A549 (cell line): Measurements from ENCODE around the gene GOLGA1. TPM values are rescaled to one million over a fixed set of nuclear protein-coding genes. Genes with fewer than 3 reads are reported as not detected.

ENCODE experiments used
- ATAC-seq, 2 experiments: fragments of 200-7000 bp in 1 of 2; fragments of >200 bp in 1 of 2; cut with Nextera tagmentation in 1 of 2; cut with Tn5 transposase in 1 of 2; 3 replicates each; pipeline versions ENCODE4 v1.8.0 to v1.9.1; 2018 to 2020; ENCODE audit warnings: mild to moderate bottlenecking in 1 of 2, moderate library complexity in 1 of 2
- CTCF ChIA-PET: fragments of 300-600 bp; sonication (Branson Sonifier 250); formaldehyde crosslinking; extraction: SDS; loops from one replicate; lab custom pipeline; 2021; ENCODE audit warnings: antibody characterized with exemption, inconsistent platforms; lab: Yijun Ruan, JAX
- POLR2A ChIA-PET: fragments of 350-600 bp; formaldehyde crosslinking; extraction: SDS; loops from one replicate; lab custom pipeline; 2021; ENCODE audit warnings: antibody characterized with exemption, inconsistent platforms; lab: Yijun Ruan, JAX
- DNase-seq, 2 experiments: peaks; one replicate each; pipeline versions ENCODE4 v3.0.0 to v3.0.0-alpha.2; 2011 to 2016; ENCODE audit warnings: low read depth in 1 of 2, low spot score in 1 of 2
- FAIRE-seq: peaks from 2 replicates; lab custom pipeline; 2011; peaks lifted over from hg19 to GRCh38; lab: Jason Lieb, UNC
- H3K27ac ChIP-seq, 2 experiments: fragments of >200 bp; sonication (Bioruptor Twin); formaldehyde crosslinking; 3 replicates each; pipeline ENCODE4 v1.5.1; 2016 to 2017
- H3K4me1 ChIP-seq: fragments of >200 bp; sonication (Bioruptor Twin); formaldehyde crosslinking; 3 replicates; pipeline ENCODE4 v1.6.1; 2016
- H3K4me2 ChIP-seq: fragments of >200 bp; sonication (Bioruptor Twin); formaldehyde crosslinking; 3 replicates; pipeline ENCODE4 v1.6.1; 2016
- H3K4me3 ChIP-seq: fragments of >200 bp; sonication (Bioruptor Twin); formaldehyde crosslinking; 3 replicates; pipeline ENCODE4 v1.5.1; 2016
- H3K9me3 ChIP-seq: fragments of >200 bp; sonication (Bioruptor Twin); formaldehyde crosslinking; 3 replicates; pipeline ENCODE4 v1.6.1; 2016
- BHLHE40 ChIP-seq: IDR thresholded peaks from 2 replicates; pipeline ENCODE4 v1.6.1; 2012; ENCODE audit warnings: low read depth, low read length, inconsistent platforms
- CHD4 ChIP-seq: fragments of 200-600 bp; sonication (generic); IDR thresholded peaks from 2 replicates; pipeline ENCODE4 v1.6.1; 2016; ENCODE audit warnings: antibody characterized with exemption, mild to moderate bottlenecking, borderline replicate concordance
- EHF ChIP-seq: fragments of 250-450 bp; sonication (Bioruptor Pico); IDR thresholded peaks from 2 replicates; pipeline ENCODE4 v1.5.0; 2020; ENCODE audit warnings: mild to moderate bottlenecking
- FOXS1 ChIP-seq: fragments of 250-450 bp; sonication (Bioruptor Pico); IDR thresholded peaks from 2 replicates; pipeline ENCODE4 v1.5.0; 2020; ENCODE audit warnings: mild to moderate bottlenecking, moderate library complexity
- GATA3 ChIP-seq: IDR thresholded peaks from 2 replicates; pipeline ENCODE4 v1.6.1; 2012; ENCODE audit warnings: borderline replicate concordance
- MAFK ChIP-seq: fragments of 450-650 bp; IDR thresholded peaks from 2 replicates; pipeline ENCODE4 v1.6.1; 2014; ENCODE audit not compliant: partially characterized antibody
- MYC ChIP-seq: IDR thresholded peaks from 2 replicates; pipeline ENCODE4 v1.6.1; 2012; ENCODE audit warnings: mild to moderate bottlenecking, inconsistent platforms, low read length, improper control_type of control experiment, borderline replicate concordance
- NFE2L2 ChIP-seq: fragments of 150-350 bp; conservative IDR thresholded peaks from 2 replicates; pipeline ENCODE4 v1.6.1; 2014; ENCODE audit warnings: low read length
- NR3C1 ChIP-seq: fragments of >200 bp; sonication (Bioruptor Twin); formaldehyde crosslinking; IDR thresholded peaks from 3 replicates; pipeline ENCODE4 v1.6.1; 2017
- PHF8 ChIP-seq: fragments of 200-600 bp; sonication (generic); IDR thresholded peaks from 2 replicates; pipeline ENCODE4 v1.6.1; 2016; ENCODE audit warnings: low read depth, mild to moderate bottlenecking, antibody characterized with exemption, moderate library complexity, borderline replicate concordance
- POLR2AphosphoS2 ChIP-seq: conservative IDR thresholded peaks from 2 replicates; pipeline ENCODE4 v1.6.1; 2012; ENCODE audit warnings: low read length, improper control_type of control experiment, inconsistent platforms
- RAD21 ChIP-seq, 2 experiments: fragments of >200 bp in 1 of 2; sonication (Bioruptor Twin) in 1 of 2; formaldehyde crosslinking in 1 of 2; IDR thresholded peaks in 1 of 2; conservative IDR thresholded peaks in 1 of 2; 2 replicates in 1 of 2; 3 replicates in 1 of 2; pipeline ENCODE4 v1.6.1; 2012 to 2018; ENCODE audit warnings: inconsistent platforms in 1 of 2
- RCOR1 ChIP-seq: fragments of 150-350 bp; IDR thresholded peaks from 2 replicates; pipeline ENCODE4 v1.6.1; 2014; ENCODE audit warnings: antibody characterized with exemption, low read length, low read depth
- SREBF2 ChIP-seq: fragments of 450-650 bp; IDR thresholded peaks from 2 replicates; pipeline ENCODE4 v1.6.1; 2014; ENCODE audit warnings: mild to moderate bottlenecking, moderate library complexity
- ZC3H11A ChIP-seq: fragments of 450-650 bp; IDR thresholded peaks from 2 replicates; pipeline ENCODE4 v1.6.1; 2014; ENCODE audit warnings: antibody characterized with exemption, mild to moderate bottlenecking
- ZSCAN20 ChIP-seq: fragments of 250-450 bp; sonication (Bioruptor Pico); IDR thresholded peaks from 2 replicates; pipeline ENCODE4 v1.8.0; 2022; ENCODE audit warnings: mild to moderate bottlenecking, moderate library complexity
- WGBS: methylation state at CpG from one replicate; pipeline ENCODE4 v1.1.6; 2017; ENCODE audit errors: missing lambda C conversion rate; 5-methylcytosine and 5-hydroxymethylcytosine counted together
- polyA plus RNA-seq, 4 experiments: library from polyadenylated mRNA; depleted of rRNA in 3 of 4; stranded (reverse); fragments of >200 nt; fragmentation: RNase III in 1 of 4; extraction: RNeasy Plus Mini Kit Qiagen cat#74134 plus additional on column Dnase treatment in 1 of 4; gene quantifications; 2 replicates in 3 of 4; 3 replicates in 1 of 4; pipeline ENCODE4 v1.2.3, GENCODE V29; 2011 to 2017
- TF ChIP-seq, protein P1 (sequence below): fragments of 250-450 bp; sonication (Bioruptor Pico); IDR thresholded peaks from 2 replicates; pipeline ENCODE4 v1.5.0; 2021; ENCODE audit warnings: mild to moderate bottlenecking, moderate library complexity, borderline replicate concordance
- TF ChIP-seq, protein P2 (sequence below): fragments of >200 bp; sonication (Bioruptor Twin); formaldehyde crosslinking; IDR thresholded peaks from 3 replicates; pipeline ENCODE4 v1.5.1; 2016
- TF ChIP-seq, protein P3 (sequence below): fragments of 250-450 bp; sonication (Bioruptor Pico); IDR thresholded peaks from 2 replicates; pipeline ENCODE4 v1.5.0; 2020; ENCODE audit warnings: low read depth, mild to moderate bottlenecking, moderate library complexity
- TF ChIP-seq, protein P4 (sequence below): IDR thresholded peaks from 2 replicates; pipeline ENCODE4 v1.6.1; 2012; ENCODE audit warnings: low read depth, borderline replicate concordance

Gene GOLGA1
- polyA plus RNA-seq, 2 of the 4 experiments (the other 2 are of a cell fraction), result 10.0 to 19.4 TPM

DNA sequence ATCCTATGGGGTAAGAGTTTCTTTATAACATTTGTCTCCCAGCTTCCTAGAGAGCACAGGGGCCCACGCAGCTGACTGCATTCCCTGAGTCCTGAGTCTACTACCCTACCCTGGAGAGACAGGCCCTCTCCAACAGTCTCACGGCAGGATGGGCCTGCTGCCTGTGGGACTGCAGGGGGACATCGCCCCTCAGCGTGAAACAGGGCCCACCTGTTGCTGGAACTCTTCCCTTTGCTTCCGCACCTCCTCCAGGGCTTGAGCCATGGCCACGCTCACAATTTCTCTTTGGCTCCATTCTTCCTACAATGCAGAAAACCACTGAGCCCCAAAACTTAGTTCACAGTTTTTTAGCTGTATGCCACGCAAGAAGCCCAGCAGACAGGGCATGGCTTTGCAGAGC is 50.7 kb downstream of the GOLGA1 start (continued):
- TF ChIP-seq CHD4 (no peak), RCOR1 (no peak), POLR2AphosphoS2 (no peak)

DNA sequence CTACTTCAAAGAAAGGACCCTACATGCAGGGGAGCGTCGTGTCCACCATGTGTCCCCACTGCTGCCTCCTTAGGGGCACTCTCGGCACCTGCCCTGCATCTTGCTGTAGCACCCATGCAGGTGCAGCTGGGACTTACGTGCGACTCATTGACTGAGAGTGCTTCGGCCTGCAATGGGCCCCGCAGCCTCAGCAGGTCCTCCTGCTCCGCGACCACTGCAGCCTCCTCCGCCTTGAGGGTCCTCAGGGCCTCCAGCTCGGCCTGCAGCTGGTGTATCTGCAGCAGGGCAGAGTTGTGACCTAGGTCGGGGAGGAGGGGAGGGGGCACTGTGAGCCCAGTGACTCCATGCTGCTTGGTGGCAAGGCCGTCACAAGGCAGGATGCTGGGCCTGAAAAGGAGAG is 51.9 kb downstream of the GOLGA1 start:
- no peaks in the 10 kb centered on the region for H3K9me3 ChIP-seq
- DNase-seq, result no peak
- FAIRE-seq, result no peak
- H3K4me3 ChIP-seq, result no peak overlapping the region
- H3K4me2 ChIP-seq, result no peak overlapping the region
- ChIA-PET POLR2A (no interaction called here), CTCF (interaction anchor here (0.7 to 2.5 kb wide), 4 partner anchors 14 to 1583 kb away, joined by 3 to 9 read pairs (median 4); partner anchors contain the start of gene WDR38)
- ATAC-seq, result no peak
- H3K27ac ChIP-seq, result no peak overlapping the region
- TF ChIP-seq, protein P1, sequence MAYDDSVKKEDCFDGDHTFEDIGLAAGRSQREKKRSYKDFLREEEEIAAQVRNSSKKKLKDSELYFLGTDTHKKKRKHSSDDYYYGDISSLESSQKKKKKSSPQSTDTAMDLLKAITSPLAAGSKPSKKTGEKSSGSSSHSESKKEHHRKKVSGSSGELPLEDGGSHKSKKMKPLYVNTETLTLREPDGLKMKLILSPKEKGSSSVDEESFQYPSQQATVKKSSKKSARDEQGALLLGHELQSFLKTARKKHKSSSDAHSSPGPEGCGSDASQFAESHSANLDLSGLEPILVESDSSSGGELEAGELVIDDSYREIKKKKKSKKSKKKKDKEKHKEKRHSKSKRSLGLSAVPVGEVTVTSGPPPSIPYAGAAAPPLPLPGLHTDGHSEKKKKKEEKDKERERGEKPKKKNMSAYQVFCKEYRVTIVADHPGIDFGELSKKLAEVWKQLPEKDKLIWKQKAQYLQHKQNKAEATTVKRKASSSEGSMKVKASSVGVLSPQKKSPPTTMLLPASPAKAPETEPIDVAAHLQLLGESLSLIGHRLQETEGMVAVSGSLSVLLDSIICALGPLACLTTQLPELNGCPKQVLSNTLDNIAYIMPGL (CRISPR knock-in tag), result no peak
- no peak for TF ChIP-seq POLR2AphosphoS2
- TF ChIP-seq RAD21 (conservative IDR thresholded peaks at IDR 0.05 in 1 of 2, IDR thresholded peaks at IDR 0.05 in 1 of 2), result no peak
- TF ChIP-seq, protein P2, sequence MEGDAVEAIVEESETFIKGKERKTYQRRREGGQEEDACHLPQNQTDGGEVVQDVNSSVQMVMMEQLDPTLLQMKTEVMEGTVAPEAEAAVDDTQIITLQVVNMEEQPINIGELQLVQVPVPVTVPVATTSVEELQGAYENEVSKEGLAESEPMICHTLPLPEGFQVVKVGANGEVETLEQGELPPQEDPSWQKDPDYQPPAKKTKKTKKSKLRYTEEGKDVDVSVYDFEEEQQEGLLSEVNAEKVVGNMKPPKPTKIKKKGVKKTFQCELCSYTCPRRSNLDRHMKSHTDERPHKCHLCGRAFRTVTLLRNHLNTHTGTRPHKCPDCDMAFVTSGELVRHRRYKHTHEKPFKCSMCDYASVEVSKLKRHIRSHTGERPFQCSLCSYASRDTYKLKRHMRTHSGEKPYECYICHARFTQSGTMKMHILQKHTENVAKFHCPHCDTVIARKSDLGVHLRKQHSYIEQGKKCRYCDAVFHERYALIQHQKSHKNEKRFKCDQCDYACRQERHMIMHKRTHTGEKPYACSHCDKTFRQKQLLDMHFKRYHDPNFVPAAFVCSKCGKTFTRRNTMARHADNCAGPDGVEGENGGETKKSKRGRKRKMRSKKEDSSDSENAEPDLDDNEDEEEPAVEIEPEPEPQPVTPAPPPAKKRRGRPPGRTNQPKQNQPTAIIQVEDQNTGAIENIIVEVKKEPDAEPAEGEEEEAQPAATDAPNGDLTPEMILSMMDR, result no peak
- WGBS, result 92% methylated on average over 13 of the region's 13 CpGs
- H3K4me1 ChIP-seq, result no peaks in the 10 kb centered on the region

DNA sequence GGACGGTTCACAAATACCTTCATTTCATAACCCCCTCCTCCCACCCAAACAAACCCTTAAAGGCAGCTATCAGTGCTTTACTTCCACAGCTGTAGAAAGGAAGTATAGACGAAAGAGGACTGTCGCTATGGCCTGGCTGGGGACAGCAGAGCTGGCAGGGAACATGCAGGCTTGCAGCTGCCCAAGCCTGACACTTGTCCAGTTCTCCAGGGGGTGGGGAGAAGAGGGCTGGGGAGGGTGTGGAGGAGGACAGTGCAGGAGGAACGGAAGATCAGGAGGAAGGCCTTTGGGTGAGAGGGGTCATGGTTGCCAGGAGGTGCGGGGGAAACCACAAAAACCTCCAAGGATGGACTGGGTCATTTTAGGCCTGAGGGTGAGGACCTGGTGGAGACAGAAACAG is 53.1 kb downstream of the GOLGA1 start:
- no peak overlapping the region for H3K4me3 ChIP-seq
- TF ChIP-seq, protein P3, sequence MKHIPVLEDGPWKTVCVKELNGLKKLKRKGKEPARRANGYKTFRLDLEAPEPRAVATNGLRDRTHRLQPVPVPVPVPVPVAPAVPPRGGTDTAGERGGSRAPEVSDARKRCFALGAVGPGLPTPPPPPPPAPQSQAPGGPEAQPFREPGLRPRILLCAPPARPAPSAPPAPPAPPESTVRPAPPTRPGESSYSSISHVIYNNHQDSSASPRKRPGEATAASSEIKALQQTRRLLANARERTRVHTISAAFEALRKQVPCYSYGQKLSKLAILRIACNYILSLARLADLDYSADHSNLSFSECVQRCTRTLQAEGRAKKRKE (CRISPR knock-in tag), result no peak
- TF ChIP-seq PHF8, result no peak
- no peak for TF ChIP-seq NR3C1
- no peak for TF ChIP-seq MAFK
- no peak for TF ChIP-seq EHF (CRISPR knock-in tag)
- no peak for TF ChIP-seq GATA3
- no peak for TF ChIP-seq BHLHE40
- no peak for TF ChIP-seq MYC
- TF ChIP-seq NFE2L2, result no peak
- H3K4me2 ChIP-seq, result no peak overlapping the region
- WGBS, result 89% methylated on average over 5 of the region's 5 CpGs
- DNase-seq, result no peak
- H3K9me3 ChIP-seq, result no peaks in the 10 kb centered on the region
- no peak for ATAC-seq
- H3K4me1 ChIP-seq, result no peaks in the 10 kb centered on the region
- H3K27ac ChIP-seq, result no peak overlapping the region
- CTCF ChIA-PET, result interaction anchor here (1.4 to 1.7 kb wide), 3 partner anchors 9 to 115 kb away, joined by 3 to 6 read pairs (median 5); no protein-coding TSS in a partner anchor
- POLR2A ChIA-PET, result no interaction called here
- FAIRE-seq, result no peak

DNA sequence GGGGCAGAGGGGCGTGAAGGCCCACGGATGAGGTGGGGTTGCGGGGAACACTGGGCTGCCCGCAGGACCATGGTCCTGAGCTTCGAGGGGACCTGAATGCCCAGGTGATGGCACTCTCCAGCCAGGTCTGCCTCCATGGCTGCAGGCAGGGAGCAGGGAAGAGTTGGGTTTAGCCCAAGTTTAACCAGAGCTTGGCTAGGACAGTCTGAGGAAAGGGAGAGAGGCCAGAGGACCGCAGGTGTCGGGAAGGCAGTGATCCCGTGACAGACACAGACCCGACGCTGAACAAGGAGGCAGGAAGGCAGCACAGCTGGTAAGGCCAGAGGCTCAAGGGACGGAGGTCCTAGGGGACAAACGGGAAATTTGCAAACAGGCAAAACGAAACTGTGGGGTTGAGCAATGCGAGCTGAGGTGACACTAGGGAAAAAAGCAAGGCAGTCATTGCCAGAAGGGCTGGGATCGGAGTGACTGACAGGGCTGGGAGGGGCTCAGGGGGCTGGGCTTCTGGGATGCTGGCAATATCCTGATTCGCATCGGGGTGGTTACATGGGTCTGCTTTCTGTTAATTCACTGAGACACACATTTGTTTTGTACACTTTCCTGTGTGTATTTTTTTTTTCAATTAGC is 53.9 kb downstream of the GOLGA1 start:
- ChIA-PET CTCF (interaction anchor here (0.8 to 1.7 kb wide), 3 partner anchors 8 to 115 kb away, joined by 3 to 6 read pairs (median 5); no protein-coding TSS in a partner anchor), POLR2A (interaction anchor here (0.5 to 0.6 kb wide), 2 partner anchors 313 to 409 kb away, joined by 4 read pairs; no protein-coding TSS in a partner anchor)
- WGBS, result 82% methylated on average over 17 of the region's 17 CpGs
- TF ChIP-seq MYC (no peak), ZC3H11A (no peak), SREBF2 (no peak), ZSCAN20 (no peak), EHF (CRISPR knock-in tag) (no peak), BHLHE40 (no peak), FOXS1 (CRISPR knock-in tag) (no peak)
- TF ChIP-seq, protein P4, sequence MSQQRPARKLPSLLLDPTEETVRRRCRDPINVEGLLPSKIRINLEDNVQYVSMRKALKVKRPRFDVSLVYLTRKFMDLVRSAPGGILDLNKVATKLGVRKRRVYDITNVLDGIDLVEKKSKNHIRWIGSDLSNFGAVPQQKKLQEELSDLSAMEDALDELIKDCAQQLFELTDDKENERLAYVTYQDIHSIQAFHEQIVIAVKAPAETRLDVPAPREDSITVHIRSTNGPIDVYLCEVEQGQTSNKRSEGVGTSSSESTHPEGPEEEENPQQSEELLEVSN, result no peak
- TF ChIP-seq, protein P1 (CRISPR knock-in tag), result no peak
- no peaks in the 10 kb centered on the region for H3K4me1 ChIP-seq
- FAIRE-seq (no peak), ATAC-seq (0 out of 6 replicates have a peak, but pooled peaks of 1 of the 2 experiments have one; percentile 17), DNase-seq (no peak)
- H3K27ac ChIP-seq, result no peak overlapping the region
- no peaks in the 10 kb centered on the region for H3K9me3 ChIP-seq
- no peak overlapping the region for H3K4me3 ChIP-seq
- H3K4me2 ChIP-seq, result no peak overlapping the region
